GM12864 (cell line): ENCODE measurements around the gene TMEM62.

Experiments
- DNase-seq: peaks from one replicate; pipeline ENCODE4 v3.0.0-alpha.2; 2011; ENCODE audit warnings: low read depth
- H3K4me3 ChIP-seq: 2 replicates; pipeline ENCODE4 v1.5.1; 2011; ENCODE audit warnings: mild to moderate bottlenecking, low read depth, low read length, control low read depth
- CTCF ChIP-seq: IDR thresholded peaks from 2 replicates; pipeline ENCODE4 v1.5.1; 2011; ENCODE audit warnings: low read depth, mild to moderate bottlenecking, moderate library complexity, low read length, control low read depth, inconsistent platforms; ENCODE audit errors: missing control alignments

TMEM62 gene

GRCh38 chr15:43232289-43232874 is 99.0 kb downstream of the TMEM62 start:
- no peak overlapping the region for H3K4me3 ChIP-seq
- TF ChIP-seq CTCF = no peak
- no peak for DNase-seq
